ENCODE data around the gene SEC14L3.

Gene SEC14L3

GRCh38 chr22:30423301-30423958 lies 48.4 kb downstream of the SEC14L3 start:
- no peak for DNase-seq (ENCODE audit: low read depth in 2 of 2)

- peak; percentile 60 to 62 for DNase-seq (ENCODE audit: low read depth in 2 of 2)
Observed at GRCh38 chr22:30422481-30423300, 49.1 kb downstream of the SEC14L3 start.

- DNase-seq (ENCODE audit: low read depth in 2 of 2): no peak
Observed at GRCh38 chr22:30421695-30422480, 49.9 kb downstream of the SEC14L3 start.

GRCh38 chr22:30420347-30421125 lies 51.3 kb downstream of the SEC14L3 start:
- DNase-seq (ENCODE audit: low read depth in 2 of 2): no peak

GRCh38 chr22:30416837-30417236 lies 55.0 kb downstream of the SEC14L3 start:
- no peak for DNase-seq (ENCODE audit: low read depth in 2 of 2)

GRCh38 chr22:30416403-30416802 lies 55.4 kb downstream of the SEC14L3 start:
- no peak for DNase-seq (ENCODE audit: low read depth in 2 of 2)

- no peak for DNase-seq (ENCODE audit: low read depth in 2 of 2)
Observed at GRCh38 chr22:30414525-30415047, 57.2 kb downstream of the SEC14L3 start.

GRCh38 chr22:30413745-30414524 lies 57.9 kb downstream of the SEC14L3 start:
- DNase-seq (ENCODE audit: low read depth in 2 of 2): no peak

GRCh38 chr22:30413001-30413400 lies 58.8 kb downstream of the SEC14L3 start:
- no peak for DNase-seq (ENCODE audit: low read depth in 2 of 2)

- DNase-seq (ENCODE audit: low read depth in 2 of 2): no peak
Observed at GRCh38 chr22:30411780-30412179, 60.0 kb downstream of the SEC14L3 start.
